Activated naive CD4-positive, alpha-beta T cell treated with anti-CD3 and anti-CD28 coated beads, Interleukin-2, amount 10 ng/mL, durations not matched to agents 7 days and 5 days (primary cell): Measurements from ENCODE around the gene MYCBP2.
A peak's percentile ranks its signal among the peaks of the same experiment; 100 is the strongest.

Experiments used
- CTCF ChIA-PET: fragments of 350-600 bp; sonication (Branson Sonifier 250); formaldehyde crosslinking; loops from one replicate; lab custom pipeline; 2021; ENCODE audit warnings: antibody characterized with exemption; lab: Charles Lee
- DNase-seq: peaks from one replicate; pipeline ENCODE4 v3.0.0-alpha.2; 2020
- H3K27ac Mint-ChIP-seq: one replicate; pipeline ENCODE4 v1.8.0; 2021; ENCODE audit warnings: mild to moderate bottlenecking, moderate library complexity, mixed read lengths
- H3K27me3 Mint-ChIP-seq: one replicate; pipeline ENCODE4 v1.8.0; 2021; ENCODE audit warnings: mild to moderate bottlenecking, mixed read lengths
- H3K36me3 Mint-ChIP-seq: one replicate; pipeline ENCODE4 v1.8.0; 2021; ENCODE audit warnings: mixed read lengths
- H3K4me1 Mint-ChIP-seq: one replicate; pipeline ENCODE4 v1.8.0; 2021; ENCODE audit warnings: mixed read lengths
- H3K4me3 Mint-ChIP-seq: one replicate; pipeline ENCODE4 v1.8.0; 2021; ENCODE audit warnings: mild to moderate bottlenecking, moderate library complexity, mixed read lengths
- H3K9me3 Mint-ChIP-seq: one replicate; pipeline ENCODE4 v1.8.0; 2021; ENCODE audit warnings: mixed read lengths

MYCBP2 gene

GRCh38 chr13:77002590-77003190, 324.2 kb downstream of the MYCBP2 start:
- peaks cover 45% of the 10 kb centered on the region for H3K36me3 Mint-ChIP-seq
- no peak for DNase-seq

GRCh38 chr13:77001963-77002587, 324.8 kb downstream of the MYCBP2 start:
- H3K27ac Mint-ChIP-seq, result peak overlapping the region; percentile 3
- peaks cover 10% of the 10 kb centered on the region for H3K4me1 Mint-ChIP-seq
- CTCF ChIA-PET, result interaction anchor here (0.8 to 1.9 kb wide), 7 partner anchors 9 to 476 kb away, joined by 3 to 9 read pairs (median 4); no protein-coding TSS in a partner anchor

More at GRCh38 chr13:77002590-77003190, 324.2 kb downstream of the MYCBP2 start:
- Mint-ChIP-seq H3K27me3 (no peaks in the 10 kb centered on the region), H3K9me3 (no peaks in the 10 kb centered on the region), H3K27ac (no peak overlapping the region), H3K4me1 (peaks cover 10% of the 10 kb centered on the region), H3K4me3 (no peak overlapping the region)
- CTCF ChIA-PET, result interaction anchor here (0.6 to 1.9 kb wide), 4 partner anchors 14 to 1126 kb away, joined by 3 to 6 read pairs (median 4); no protein-coding TSS in a partner anchor

GRCh38 chr13:77001540-77001939, 325.4 kb downstream of the MYCBP2 start:
- CTCF ChIA-PET, result interaction anchor here (0.8 to 1.9 kb wide), 7 partner anchors 9 to 477 kb away, joined by 3 to 9 read pairs (median 4); no protein-coding TSS in a partner anchor
- H3K9me3 Mint-ChIP-seq, result no peaks in the 10 kb centered on the region
- H3K36me3 Mint-ChIP-seq, result peaks cover 43% of the 10 kb centered on the region
- H3K4me1 Mint-ChIP-seq, result peaks cover 10% of the 10 kb centered on the region
- H3K27me3 Mint-ChIP-seq, result no peaks in the 10 kb centered on the region
- peak overlapping the region; percentile 3 for H3K27ac Mint-ChIP-seq
- H3K4me3 Mint-ChIP-seq, result no peak overlapping the region
- no peak for DNase-seq

More at GRCh38 chr13:77001963-77002587, 324.8 kb downstream of the MYCBP2 start:
- H3K4me3 Mint-ChIP-seq, result no peak overlapping the region
- peaks cover 42% of the 10 kb centered on the region for H3K36me3 Mint-ChIP-seq
- H3K9me3 Mint-ChIP-seq, result no peaks in the 10 kb centered on the region
- no peak for DNase-seq
- no peaks in the 10 kb centered on the region for H3K27me3 Mint-ChIP-seq

GRCh38 chr13:77000475-77000874, 326.4 kb downstream of the MYCBP2 start:
- Mint-ChIP-seq H3K9me3 (no peaks in the 10 kb centered on the region), H3K36me3 (peaks cover 50% of the 10 kb centered on the region), H3K4me1 (peaks cover 10% of the 10 kb centered on the region), H3K27ac (no peak overlapping the region), H3K27me3 (no peaks in the 10 kb centered on the region), H3K4me3 (no peak overlapping the region)
- no peak for DNase-seq
- CTCF ChIA-PET, result interaction anchor here (0.6 to 1.2 kb wide), 2 partner anchors 11 to 175 kb away, joined by 3 read pairs; no protein-coding TSS in a partner anchor
